Fibroblast of villous mesenchyme (primary cell): Measurements from ENCODE around the gene C4orf36. TPM values are rescaled to one million over a fixed set of nuclear protein-coding genes. Genes with fewer than 3 reads are reported as not detected.

Experiments
- DNase-seq: peaks from one replicate; pipeline ENCODE4 v3.0.0-alpha.2; 2010; ENCODE audit warnings: low read depth
- H3K4me3 ChIP-seq: 2 replicates; pipeline ENCODE4 v1.5.1; 2011; ENCODE audit warnings: low read depth, mild to moderate bottlenecking, low read length
- total RNA-seq: library from RNA; depleted of rRNA; stranded (reverse); fragments of >200 nt; gene quantifications from 2 replicates; pipeline ENCODE4 v1.2.3, GENCODE V29; 2012
- TF ChIP-seq, protein P1 (sequence below): IDR thresholded peaks from 2 replicates; pipeline ENCODE4 v1.5.1; 2012; ENCODE audit warnings: low read depth, mild to moderate bottlenecking, low read length; ENCODE audit not compliant: insufficient read depth

The C4orf36 gene
- total RNA-seq, 1 donor = 1.3 TPM

DNA sequence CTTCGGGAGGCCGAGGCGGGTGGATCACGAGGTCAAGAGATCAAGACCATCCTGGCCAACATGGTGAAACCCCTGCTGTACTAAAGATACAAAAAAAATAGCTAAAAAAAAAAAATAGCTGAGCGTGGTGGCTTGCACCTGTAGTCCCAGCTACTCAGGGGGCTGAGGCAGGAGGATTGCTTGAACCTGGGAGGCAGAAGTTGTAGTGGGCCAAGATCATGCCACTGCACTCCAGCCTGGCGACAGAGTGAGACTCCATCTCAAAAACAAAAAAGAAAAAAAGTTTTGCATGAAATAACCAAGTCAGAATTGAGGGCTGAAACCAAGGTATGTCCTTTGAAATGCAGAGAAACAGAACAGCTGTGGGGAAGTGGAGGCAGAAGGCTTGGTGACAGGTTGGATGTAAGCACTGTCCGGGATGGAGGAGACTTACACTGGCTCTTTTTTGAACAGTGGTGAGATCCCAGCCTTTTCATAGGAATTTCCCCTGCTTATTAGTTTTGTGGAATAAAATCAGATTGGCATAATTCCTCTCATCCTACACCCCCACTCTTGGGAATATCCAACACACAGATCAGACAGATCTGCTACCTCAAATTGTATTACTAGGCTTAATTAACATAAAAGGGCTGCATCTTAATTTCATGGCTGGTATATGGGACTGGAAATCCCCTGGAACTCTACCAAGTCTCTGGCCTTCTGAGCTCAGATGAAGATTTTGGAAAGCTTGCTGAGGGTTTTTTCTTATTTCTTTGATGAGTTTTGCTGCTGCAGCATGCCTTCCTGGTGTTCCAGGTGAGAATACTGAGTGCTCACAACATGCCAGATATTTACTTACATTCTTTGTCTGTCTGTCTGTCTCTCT lies 18.8 kb upstream of the C4orf36 start:
- no peak for DNase-seq
- TF ChIP-seq, protein P1, sequence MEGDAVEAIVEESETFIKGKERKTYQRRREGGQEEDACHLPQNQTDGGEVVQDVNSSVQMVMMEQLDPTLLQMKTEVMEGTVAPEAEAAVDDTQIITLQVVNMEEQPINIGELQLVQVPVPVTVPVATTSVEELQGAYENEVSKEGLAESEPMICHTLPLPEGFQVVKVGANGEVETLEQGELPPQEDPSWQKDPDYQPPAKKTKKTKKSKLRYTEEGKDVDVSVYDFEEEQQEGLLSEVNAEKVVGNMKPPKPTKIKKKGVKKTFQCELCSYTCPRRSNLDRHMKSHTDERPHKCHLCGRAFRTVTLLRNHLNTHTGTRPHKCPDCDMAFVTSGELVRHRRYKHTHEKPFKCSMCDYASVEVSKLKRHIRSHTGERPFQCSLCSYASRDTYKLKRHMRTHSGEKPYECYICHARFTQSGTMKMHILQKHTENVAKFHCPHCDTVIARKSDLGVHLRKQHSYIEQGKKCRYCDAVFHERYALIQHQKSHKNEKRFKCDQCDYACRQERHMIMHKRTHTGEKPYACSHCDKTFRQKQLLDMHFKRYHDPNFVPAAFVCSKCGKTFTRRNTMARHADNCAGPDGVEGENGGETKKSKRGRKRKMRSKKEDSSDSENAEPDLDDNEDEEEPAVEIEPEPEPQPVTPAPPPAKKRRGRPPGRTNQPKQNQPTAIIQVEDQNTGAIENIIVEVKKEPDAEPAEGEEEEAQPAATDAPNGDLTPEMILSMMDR = no peak
- no peak overlapping the region for H3K4me3 ChIP-seq

DNA sequence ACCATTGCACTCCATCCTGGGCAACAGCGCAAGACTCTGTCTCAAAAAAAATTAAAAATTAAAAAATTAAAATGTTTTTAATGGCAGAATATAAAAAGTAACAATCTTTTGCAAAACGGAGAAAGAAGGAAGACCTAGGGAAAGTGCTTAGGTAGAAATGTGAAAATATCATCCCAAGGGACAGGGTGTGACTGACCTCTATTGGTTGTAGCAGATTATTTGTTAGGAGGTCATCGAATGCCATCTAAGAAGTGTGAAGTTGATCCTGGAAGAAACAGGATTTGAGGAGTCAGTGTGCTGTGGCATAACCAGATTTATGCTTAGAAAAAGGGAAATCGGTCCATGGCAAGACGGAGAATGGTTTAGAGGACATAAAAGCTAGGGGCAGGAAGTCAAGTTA lies 18.1 kb upstream of the C4orf36 start:
- TF ChIP-seq, protein P1 = no peak
- DNase-seq = no peak
- H3K4me3 ChIP-seq = no peak overlapping the region

DNA sequence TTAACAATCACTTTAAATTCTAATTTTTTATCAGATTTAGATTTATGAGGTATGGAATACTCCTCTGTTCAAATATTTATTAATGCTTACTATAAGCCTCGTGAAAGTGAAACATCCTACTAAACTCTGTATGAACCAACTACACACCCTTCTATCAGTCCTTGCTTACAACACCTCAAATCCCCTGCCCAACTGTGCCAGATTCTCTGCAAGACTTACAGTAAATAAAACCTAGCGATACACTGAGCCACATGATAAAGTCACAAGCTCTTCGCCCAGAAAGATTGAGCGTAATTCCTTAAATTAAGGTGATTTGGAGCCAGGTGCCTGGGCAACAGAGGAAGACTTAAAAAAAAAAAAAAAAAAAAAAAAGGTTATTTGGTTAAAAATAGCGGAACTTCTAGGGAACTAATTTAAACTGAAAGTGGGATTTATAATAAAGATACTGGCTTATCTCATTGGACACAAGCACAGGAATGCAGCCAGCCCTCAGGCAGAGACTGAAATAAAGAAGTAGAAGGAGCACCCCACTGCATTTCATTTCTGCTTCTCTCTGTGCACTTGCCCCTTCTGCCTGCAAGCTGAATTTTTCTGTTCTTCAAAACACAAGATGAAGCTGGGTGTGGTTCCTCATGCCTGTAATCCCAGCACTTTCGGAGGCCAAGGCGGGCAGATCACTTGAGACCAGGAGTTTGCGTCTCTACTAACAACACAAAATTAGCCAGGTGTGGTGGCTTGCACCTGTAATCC lies 17.5 kb upstream of the C4orf36 start:
- TF ChIP-seq, protein P1 = no peak
- H3K4me3 ChIP-seq = peak overlapping the region; percentile 14
- peak; percentile 55 for DNase-seq

DNA sequence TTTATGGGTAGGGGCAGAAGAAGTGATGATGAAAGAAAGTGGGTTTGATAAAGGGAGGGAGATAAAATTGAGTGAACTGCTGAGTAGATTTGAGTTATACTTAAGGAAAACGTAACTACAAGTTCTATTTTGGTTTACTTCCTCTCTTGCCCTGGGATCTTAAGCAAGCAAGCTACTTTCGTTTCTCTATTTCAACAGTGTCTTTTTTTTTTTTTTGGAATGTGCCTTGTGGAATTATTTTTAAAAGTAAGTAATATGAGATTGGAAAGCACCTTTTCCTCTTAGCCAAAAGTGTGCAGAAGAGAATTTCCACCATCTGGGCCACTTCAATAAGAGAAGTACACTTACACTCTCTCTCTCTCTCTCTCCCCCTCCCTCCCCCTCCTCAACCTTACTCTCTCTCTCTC lies 16.0 kb upstream of the C4orf36 start:
- H3K4me3 ChIP-seq = no peak overlapping the region
- TF ChIP-seq, protein P1 = no peak
- DNase-seq = peak; percentile 75

DNA sequence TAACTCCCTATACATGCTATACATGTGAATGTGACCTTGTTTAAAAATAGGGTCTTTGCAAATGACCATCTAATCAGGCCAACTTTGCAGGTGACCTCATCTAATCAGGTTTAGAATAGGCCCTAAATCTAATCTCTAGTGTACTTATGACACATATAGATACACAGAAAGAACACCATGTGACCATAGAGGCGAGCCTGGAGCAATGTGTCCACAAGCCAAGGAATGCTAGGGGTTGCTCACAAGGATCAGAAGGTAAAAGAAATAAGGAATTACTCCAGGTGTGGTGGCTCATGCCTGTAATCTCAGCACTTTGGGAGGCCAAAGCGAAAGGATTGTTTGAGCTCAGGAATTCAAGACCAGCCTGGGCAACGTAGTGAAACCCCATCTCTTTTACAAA lies 9.6 kb upstream of the C4orf36 start:
- TF ChIP-seq, protein P1 = no peak
- DNase-seq = no peak
- no peak overlapping the region for H3K4me3 ChIP-seq

DNA sequence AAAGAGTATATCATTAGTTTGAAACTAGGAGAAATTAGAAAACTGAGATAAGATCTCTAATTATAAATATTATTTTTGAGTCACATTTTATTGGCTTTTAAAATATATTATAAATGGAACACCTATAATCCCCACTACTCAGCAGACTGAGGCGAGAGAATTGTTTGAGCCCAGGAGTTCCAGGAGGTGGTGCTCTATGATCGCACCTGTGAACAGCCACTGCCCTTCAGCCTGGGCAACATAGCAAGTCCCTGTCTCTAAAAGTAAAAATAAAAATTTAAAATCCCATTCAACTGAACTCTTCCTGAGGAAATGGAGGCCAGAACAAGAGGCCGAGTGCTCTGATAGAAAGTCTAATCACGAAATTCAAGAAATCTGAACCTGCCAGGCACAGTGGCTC lies 6.3 kb upstream of the C4orf36 start:
- H3K4me3 ChIP-seq = no peak overlapping the region
- TF ChIP-seq, protein P1 = peak; percentile 19
- no peak for DNase-seq
